PC-9 (cell line): ENCODE data around the gene SERHL2.

Experiments used
- CTCF ChIP-seq: fragments of 200-600 bp; sonication (generic); conservative IDR thresholded peaks from 2 replicates; pipeline ENCODE4 v1.6.1; 2017; ENCODE audit warnings: mixed run types, antibody characterized with exemption, mild to moderate bottlenecking, moderate library complexity
- EZH2 ChIP-seq: fragments of 200-600 bp; sonication (generic); IDR thresholded peaks from 2 replicates; pipeline ENCODE4 v1.8.0; 2017; ENCODE audit warnings: antibody characterized with exemption, low read depth

GRCh38 chr22:42536166-42536565 is 17.6 kb upstream of the SERHL2 start:
- TF ChIP-seq CTCF, result no peak
- TF ChIP-seq EZH2, result no peak
